ENCODE results near the gene TMPRSS9. TPM values are rescaled to one million over a fixed set of nuclear protein-coding genes. Genes with fewer than 3 reads are reported as not detected.

The TMPRSS9 gene
- total RNA-seq, 1 donor from 2014 or later: not detected

DNA sequence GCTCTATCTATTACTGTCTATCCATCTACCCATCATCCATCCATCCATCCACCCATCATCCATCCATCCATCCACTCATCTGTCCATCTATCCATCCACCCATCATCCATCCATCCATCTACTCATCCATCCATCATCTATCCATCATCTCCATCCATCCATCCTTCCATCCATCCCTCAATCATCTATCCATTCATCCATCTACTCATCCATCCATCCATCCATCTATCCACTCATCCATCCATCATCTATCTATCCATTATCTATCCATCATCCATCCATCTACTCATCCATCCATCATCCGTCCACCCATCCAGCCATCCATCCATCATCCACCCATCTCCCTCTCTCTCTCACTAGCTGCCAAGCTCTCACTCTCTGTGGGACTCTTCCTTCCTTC is 80.5 kb downstream of the TMPRSS9 start:
- H3K36me3 ChIP-seq: peaks cover 18% of the 10 kb centered on the region
- H3K9me3 ChIP-seq (replicated peaks): no peaks in the 10 kb centered on the region
- no peak for TF ChIP-seq CTCF (IDR thresholded peaks at IDR 0.05; ENCODE audit: borderline replicate concordance)
- H3K27me3 ChIP-seq (ENCODE audit: low read depth): no peaks in the 10 kb centered on the region
- no peak for DNase-seq
- intact Hi-C loops (cut with micrococcal nuclease): no loop called here
- no peak overlapping the region for H3K27ac ChIP-seq (replicated peaks)
- H3K4me3 ChIP-seq: no peak overlapping the region
- H3K4me1 ChIP-seq: no peaks in the 10 kb centered on the region

DNA sequence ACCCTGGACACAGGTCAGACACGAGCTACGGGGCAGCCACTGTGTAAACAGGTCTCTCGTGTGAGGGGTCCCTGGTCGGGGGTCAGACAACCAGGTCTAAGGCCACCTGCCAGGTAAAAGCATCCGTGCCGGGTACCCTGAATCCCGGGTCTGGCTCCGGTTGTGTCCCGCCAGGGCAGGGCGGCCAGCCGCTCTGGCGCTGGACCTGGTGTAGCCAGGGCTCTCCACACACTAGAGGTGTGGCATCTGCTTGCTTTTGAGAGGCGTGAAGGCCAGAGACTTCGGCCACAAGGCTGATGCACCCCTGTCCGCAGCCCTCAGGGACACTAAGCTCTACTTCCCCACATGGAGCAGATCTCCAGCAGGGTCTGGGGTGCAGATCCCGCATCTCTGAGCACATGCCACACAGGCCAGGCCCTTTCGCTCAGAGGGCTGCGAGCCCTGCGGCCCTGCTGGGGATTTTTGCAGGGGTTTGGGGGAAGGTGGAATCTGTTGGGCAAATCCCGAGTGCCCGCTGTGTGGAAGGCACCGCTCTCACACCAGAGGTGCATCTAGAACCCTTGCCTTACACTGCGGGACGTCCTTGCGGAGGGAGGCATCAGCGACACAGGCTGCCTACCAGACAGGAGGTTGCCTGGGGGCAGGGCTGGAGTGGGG is 81.2 kb downstream of the TMPRSS9 start:
- peaks cover 18% of the 10 kb centered on the region for H3K36me3 ChIP-seq
- intact Hi-C loops (cut with micrococcal nuclease): no loop called here

DNA sequence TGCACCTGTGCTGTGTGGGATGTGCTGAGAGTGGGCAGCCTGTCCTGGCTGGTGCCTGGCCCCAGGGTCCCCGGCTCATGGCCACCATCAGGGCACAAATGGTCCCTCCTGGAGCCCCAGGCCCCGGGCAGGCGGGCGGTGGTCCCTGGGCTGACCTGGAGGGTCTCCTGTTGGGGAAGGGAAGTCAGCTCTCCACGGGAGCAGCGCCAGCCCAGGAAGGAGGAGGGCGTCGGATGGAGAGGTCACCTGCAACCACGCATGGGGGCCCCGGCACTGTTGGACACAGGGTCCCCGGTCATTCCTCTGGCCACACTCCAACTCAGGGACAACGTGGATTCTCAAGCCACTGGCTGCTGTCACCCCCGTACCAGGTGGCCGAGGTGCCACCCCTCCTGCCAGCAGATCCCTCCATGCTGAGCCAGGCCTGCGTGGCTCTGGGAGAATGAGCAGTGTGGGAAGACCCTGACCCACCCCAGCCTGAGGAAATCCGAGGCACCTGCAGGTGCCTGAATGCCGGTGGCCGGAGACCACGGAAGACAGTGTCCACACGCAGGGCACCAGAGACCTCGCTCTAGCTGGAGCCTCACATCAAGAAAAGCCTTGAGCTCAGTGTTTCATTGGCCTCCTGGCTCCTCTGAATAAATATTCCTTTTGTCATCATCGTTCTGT is 83.2 kb downstream of the TMPRSS9 start:
- Histone ChIP-seq H3K27ac (replicated peaks) (no peak overlapping the region), H3K4me1 (no peaks in the 10 kb centered on the region), H3K36me3 (peaks cover 6% of the 10 kb centered on the region), H3K4me3 (no peak overlapping the region), H3K27me3 (ENCODE audit: low read depth) (no peaks in the 10 kb centered on the region), H3K9me3 (replicated peaks) (no peaks in the 10 kb centered on the region)
- no peak for TF ChIP-seq CTCF (IDR thresholded peaks at IDR 0.05; ENCODE audit: borderline replicate concordance)
- intact Hi-C loops (cut with micrococcal nuclease): no loop called here
- no peak for DNase-seq

More for the DNA sequence above, 81.2 kb downstream of the TMPRSS9 start:
- Histone ChIP-seq H3K27me3 (ENCODE audit: low read depth) (no peaks in the 10 kb centered on the region), H3K9me3 (replicated peaks) (no peaks in the 10 kb centered on the region), H3K4me3 (no peak overlapping the region), H3K4me1 (no peaks in the 10 kb centered on the region), H3K27ac (replicated peaks) (no peak overlapping the region)
- TF ChIP-seq CTCF (IDR thresholded peaks at IDR 0.05; ENCODE audit: borderline replicate concordance): no peak
- no peak for DNase-seq

GRCh38 chr19:2443785-2444182 is 83.7 kb downstream of the TMPRSS9 start:
- H3K9me3 ChIP-seq (replicated peaks): no peaks in the 10 kb centered on the region
- H3K27ac ChIP-seq (replicated peaks): no peak overlapping the region
- H3K4me3 ChIP-seq: no peak overlapping the region
- H3K4me1 ChIP-seq: no peaks in the 10 kb centered on the region
- DNase-seq: no peak
- TF ChIP-seq CTCF (IDR thresholded peaks at IDR 0.05; ENCODE audit: borderline replicate concordance): no peak
- intact Hi-C loops (cut with micrococcal nuclease): no loop called here
- H3K27me3 ChIP-seq (ENCODE audit: low read depth): no peaks in the 10 kb centered on the region
- peaks cover 6% of the 10 kb centered on the region for H3K36me3 ChIP-seq

DNA sequence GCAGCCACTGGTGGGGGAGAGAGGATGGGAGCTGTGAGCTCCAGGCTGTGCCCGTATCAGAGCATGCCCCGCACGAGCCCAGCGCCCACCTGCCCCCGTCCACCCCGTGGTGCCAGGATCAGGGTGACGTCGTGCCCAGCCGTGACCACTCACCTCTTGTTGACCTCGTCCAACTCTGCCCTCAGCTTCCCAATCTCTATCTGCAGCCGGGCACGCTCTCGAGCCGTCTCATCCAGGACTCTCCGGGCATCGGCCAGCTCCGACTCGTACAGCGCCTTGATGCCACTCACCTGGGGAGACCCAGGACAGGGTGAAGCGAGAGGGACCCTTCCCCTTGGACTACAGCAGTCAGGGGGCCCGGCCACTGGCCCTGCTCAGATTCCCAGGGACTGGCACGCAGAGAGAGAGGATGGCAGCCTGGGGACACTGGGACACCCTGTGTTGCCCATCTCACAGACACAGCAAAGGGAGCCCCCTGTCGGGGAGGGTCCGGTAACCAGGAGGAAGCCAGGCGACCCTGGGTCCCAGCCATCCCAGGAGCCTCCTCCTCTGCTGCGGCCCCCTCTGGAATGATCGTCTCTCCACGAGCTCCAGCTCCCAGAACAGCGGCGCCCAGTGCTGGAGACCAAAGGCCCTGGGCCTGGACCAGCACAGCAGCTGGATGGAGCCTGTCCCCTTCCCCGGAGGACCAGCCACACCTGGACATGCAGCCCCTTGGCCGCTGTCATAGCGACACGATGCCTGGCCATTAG is 84.4 kb downstream of the TMPRSS9 start:
- H3K36me3 ChIP-seq: peaks cover 6% of the 10 kb centered on the region
- no peak overlapping the region for H3K27ac ChIP-seq (replicated peaks)
- intact Hi-C loops (cut with micrococcal nuclease): no loop called here
- no peaks in the 10 kb centered on the region for H3K27me3 ChIP-seq (ENCODE audit: low read depth)
- H3K4me3 ChIP-seq: no peak overlapping the region
- TF ChIP-seq CTCF (IDR thresholded peaks at IDR 0.05; ENCODE audit: borderline replicate concordance): no peak
- DNase-seq: no peak
- no peaks in the 10 kb centered on the region for H3K9me3 ChIP-seq (replicated peaks)
- H3K4me1 ChIP-seq: no peaks in the 10 kb centered on the region
